Activated naive CD8-positive, alpha-beta T cell treated with anti-CD3 and anti-CD28 coated beads, Interleukin-2, amount 50 U/mL, for 16 hours (primary cell): ENCODE results near the gene TMEM271.

ENCODE experiments used
- DNase-seq: peaks from one replicate; pipeline ENCODE4 v3.0.0-alpha.2; 2020; ENCODE audit warnings: low read depth, low spot score

The TMEM271 gene

DNA sequence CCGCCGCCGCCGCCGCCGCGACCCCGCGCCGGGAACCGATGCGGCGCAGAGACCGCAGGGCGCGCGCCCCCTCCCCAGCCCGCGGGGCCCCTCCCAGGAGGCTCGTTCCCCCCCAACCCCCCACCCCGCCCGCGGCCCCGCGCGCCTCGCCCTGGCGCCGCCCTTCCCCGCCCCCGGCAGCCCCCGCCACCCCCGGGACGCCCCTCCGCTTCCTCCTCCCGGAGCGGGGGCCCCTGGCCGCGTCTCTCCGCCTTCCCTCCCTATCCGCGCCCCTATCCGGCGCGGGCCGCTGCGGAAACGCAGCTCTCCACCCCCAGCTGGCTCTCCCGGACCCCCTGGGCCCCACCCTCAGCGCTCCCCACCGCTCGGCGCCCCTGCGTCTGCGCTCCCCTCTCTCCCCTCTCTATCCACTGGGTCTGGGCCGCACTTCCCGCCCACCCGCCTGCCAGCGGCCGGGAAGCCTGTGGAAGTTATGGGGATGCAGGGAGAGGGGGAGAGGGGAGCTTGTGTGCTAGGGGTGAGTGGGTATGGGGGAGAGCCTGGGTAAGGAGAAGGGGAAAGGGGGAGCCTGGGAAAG, at the start of gene TMEM271:
TSS of gene TMEM271 (minus strand) at position 51 of the 577 bp plus-strand sequence. CDS start 233 bp downstream, outside the sequence.
- no peak for DNase-seq

DNA sequence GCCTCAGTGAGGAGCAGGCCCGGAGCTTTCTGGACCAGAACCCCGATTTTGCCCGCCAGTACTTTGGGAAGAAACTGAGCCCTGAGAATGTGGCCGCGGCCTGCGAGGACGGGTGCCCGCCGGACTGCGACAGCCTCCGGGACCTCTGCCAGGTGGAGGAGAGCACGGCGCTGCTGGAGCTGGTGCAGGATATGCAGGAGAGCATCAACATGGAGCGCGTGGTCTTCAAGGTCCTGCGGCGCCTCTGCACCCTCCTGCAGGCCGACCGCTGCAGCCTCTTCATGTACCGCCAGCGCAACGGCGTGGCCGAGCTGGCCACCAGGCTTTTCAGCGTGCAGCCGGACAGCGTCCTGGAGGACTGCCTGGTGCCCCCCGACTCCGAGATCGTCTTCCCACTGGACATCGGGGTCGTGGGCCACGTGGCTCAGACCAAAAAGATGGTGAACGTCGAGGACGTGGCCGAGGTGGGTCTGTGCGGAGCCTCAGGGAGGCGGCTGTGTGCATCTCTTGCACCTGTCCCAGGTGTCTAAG, 49.6 kb upstream of the TMEM271 start:
- no peak for DNase-seq

GRCh38 chr4:624705-625590, 48.9 kb upstream of the TMEM271 start, which contains the start of gene PDE6B:
PDE6B (plus strand) TSS chr4:625573; CDS start chr4:625627, 54 bp downstream.
- no peak for DNase-seq

- DNase-seq = no peak
These were observed 47.9 kb upstream of the TMEM271 start for GRCh38 chr4:623914-624566.

DNA sequence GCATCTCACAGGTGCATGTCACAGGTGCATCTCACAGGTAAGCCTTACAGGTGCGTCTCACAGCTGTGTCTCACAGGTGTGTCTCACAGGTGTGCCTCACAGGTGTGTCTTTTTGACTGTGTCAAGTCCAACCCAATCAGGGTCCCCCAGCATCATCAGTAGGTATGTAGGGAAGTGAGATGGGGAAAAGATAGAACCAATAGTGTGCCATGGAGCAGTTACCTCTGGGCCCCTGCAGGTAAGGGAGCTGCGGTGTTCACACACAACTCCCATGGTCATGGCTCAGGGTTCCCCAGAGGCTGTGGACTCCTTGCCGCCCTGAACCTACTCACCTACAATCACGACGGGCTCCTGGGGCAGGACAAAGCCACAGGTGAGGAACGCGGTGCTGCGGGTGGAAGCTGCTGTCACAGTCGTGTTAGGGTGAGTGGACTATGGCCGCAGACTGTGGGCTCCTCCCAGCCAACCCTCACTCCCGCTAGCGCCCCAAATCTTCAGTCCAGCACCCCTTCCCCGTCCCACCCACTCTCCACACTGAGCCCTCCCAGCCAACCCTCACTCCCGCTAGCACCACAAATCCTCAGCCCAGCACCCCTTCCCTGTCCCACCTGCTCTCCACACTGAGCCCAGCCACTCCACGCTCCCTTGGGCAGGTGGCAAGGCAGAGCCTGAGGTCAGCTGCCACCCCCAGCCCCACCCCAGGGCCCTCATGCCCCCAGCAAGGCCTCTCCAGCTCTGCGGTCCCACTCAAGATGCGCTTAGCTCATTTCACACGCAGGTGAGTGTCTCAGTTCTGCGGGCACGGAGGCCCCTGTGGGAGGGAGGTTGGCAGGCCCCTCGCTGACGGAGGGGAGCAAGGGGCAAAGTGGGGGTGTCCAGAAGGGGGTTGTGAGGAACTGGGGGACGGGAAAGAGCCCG, 47.2 kb upstream of the TMEM271 start:
- no peak for DNase-seq

DNA sequence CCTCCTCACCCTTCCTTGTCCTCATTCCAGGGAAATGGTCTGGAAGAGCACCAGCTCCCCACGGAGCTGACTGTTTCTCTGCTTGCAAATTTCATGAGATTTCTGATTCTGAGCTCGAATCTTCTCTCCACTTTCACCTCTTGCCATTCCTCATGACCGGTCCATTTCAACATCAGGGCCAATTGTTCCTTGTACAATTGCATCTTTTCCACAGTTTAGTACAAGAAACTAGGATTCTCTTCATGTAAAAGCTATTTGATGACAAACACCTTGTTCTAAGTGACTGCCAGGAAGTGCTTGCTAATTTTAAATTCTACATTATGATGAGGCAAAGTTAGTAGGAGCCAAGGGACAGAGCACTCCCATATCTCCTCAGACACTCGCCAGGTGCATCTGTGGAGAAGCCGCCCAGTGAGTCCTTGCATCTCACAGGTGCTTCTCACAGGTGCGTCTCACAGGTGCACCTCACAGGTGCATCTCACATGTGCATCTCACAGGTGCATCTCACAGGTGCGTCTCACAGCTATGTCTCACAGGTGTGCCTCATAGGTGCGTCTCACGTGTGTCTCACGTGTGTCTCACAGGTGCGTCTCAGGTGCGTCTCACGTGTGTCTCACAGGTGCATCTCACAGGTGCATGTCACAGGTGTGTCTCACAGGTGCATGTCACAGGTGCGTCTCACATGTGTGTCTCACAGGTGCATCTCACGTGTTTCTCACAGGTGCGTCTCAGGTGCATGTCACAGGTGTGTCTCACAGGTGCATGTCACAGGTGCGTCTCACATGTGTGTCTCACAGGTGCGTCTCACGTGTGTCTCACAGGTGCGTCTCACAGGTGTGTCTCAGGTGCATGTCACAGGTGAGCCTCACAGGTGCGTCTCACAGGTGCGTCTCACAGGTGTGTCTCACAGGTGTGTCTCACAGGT, 46.2 kb upstream of the TMEM271 start:
- DNase-seq = no peak

DNA sequence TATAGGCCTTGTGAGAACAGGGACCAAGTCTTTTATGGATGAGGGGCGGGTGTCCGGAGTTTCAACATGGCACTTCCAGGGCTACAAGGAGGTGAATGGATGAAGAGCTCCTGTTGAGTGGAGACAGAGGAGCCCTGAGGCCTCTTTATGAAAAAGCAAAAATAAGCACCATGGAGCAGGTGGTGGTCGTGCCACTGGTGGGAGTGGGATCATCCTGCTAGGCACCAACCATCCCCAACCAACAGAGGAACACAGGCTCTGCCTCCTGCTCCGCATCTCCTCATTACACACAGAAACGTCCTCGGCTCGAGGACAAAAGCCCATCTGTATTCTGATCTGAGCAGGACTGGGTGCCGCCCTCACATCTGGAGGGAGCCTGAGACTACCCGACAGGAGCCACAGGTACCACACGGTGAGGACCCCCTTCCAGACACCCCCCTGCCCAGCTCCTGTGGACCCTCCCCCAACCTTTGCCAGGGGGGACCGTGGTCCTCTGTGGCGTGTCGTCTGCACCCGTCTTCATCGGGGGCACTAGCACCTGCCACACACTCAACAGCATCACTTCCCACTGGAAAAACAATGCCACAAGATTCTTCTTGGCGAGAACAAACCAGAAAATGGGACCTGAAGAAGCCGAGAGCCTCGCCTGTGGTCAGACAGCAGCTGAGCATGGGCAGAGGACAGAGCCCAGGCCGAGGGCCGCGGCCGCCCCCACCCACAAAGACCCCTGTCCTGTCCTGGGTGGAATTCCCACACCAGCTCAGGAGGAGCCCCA, 45.4 kb upstream of the TMEM271 start:
- DNase-seq = no peak

- no peak for DNase-seq
These were observed 44.8 kb upstream of the TMEM271 start for GRCh38 chr4:620851-621261.

- no peak for DNase-seq
These were observed 44.1 kb upstream of the TMEM271 start for GRCh38 chr4:620201-620600.

- no peak for DNase-seq
These were observed 41.8 kb upstream of the TMEM271 start for GRCh38 chr4:617644-618641.

DNA sequence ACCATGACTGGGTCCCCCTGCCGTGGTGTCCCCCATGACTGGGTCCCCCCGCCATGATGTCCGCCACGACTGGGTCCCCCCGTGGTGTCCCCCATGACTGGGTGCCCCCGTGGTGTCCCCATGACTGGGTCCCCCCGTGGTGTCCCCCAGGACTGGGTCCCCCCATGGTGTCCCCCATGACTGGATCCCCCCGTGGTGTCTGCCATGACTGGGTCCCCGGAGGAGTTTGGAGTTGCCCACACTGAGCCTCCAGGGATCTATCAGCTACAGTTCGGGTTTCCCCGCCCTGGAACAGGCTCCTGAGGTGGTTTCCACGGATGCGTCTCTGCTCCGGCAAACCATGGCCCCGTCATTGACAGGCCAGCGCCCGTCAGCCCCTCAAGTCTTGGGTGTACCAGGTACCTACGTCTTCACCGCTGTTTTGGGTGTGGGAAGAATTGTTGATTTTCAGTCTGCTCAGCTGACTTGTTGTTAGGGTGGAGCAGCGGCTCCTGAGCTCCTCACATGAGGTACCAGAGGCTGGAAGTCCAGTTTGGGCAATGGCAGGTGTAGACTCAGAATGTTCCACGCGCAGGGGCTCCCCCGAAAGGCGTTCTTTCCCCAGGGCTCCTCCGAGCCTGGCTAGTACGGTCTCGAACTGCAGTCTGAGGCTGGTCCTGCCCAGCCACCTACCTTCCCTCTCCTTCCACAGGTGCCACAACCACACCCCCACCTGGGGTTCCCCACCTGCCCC, 41.0 kb upstream of the TMEM271 start:
- no peak for DNase-seq

- no peak for DNase-seq
These were observed 40.0 kb upstream of the TMEM271 start for GRCh38 chr4:616091-616490.

- DNase-seq = no peak
These were observed 37.0 kb upstream of the TMEM271 start for GRCh38 chr4:613126-613525.

DNA sequence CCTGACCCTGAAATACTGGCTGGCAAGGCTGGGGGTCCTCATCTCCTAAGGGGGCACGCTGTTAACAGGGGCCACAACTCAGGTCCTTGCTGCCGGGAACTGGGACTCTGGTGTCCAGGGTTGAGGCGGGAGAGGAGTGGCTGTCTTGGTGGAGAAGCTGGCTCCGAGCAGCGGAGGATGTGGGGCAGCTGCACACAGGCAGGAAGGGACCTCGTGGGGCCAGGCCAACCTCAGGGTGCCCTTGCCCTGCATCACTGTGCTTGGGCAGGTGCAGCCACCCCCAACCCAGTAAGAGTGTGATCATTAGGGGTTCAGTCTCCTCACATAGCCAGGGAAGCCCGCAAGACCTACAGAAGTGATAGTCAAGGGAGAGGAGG, 36.6 kb upstream of the TMEM271 start:
- DNase-seq = no peak

- DNase-seq = no peak
These were observed 36.1 kb upstream of the TMEM271 start for GRCh38 chr4:612052-612748.

DNA sequence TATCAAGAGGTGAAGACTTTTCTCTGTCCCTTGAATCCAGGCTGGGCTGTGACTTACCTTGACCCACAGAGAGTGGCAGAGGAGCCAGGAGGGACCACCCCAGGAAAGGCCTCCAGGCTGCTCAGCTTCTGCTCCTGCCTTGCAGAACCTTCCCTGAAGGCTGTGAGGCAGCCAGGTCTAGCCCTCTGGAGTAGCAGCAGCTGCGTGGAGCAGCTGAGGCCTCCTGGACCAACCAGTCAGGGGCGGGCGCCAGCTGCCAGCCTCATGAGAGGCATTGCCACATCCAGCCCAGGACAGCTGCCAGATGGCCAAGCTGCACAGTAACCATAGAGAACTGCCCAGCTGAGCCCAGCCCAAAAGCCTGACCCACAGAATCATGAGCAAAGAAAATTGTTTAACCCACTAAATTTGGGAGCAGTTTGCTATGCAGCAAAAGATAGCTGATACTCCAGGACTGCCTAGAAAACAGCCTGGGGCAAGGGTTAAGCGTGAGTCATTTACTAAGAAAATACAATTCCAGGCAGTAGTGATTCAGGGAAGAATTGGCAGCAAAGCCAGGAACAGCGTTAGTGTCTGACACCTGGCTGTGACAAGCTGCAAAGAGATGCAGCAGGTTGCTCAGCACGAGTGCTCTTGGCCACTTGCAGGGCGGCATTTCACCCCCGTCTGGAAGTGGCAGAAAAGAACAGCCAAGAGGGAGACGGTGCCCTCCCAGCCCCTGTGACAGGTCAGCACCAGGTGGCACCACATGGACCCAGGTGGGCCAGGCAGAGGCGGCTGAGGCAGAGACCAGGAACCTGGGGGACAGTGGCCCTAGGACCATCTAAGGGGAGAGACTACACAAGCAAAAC, 34.5 kb upstream of the TMEM271 start:
- DNase-seq = no peak
